Smooth muscle cell (in vitro differentiated cells): ENCODE data around the gene MELTF. TPM values are rescaled to one million over a fixed set of nuclear protein-coding genes. Genes with fewer than 3 reads are reported as not detected.

ENCODE experiments used
- DNase-seq: peaks from one replicate; lab custom pipeline; 2025; ENCODE audit not compliant: unreplicated experiment; lab: John Stamatoyannopoulos, UW
- H2AFZ ChIP-seq: fragments of 200-600 bp; sonication (generic); 2 replicates; pipeline ENCODE4 v1.6.0; 2016; ENCODE audit warnings: antibody characterized with exemption, low read depth, mild to moderate bottlenecking
- H3F3A ChIP-seq: fragments of 200-600 bp; sonication (generic); 2 replicates; pipeline ENCODE4 v1.6.0; 2017; ENCODE audit warnings: antibody characterized with exemption, low read depth
- H3K27ac ChIP-seq: fragments of 200-600 bp; sonication (generic); 2 replicates; pipeline ENCODE4 v1.5.1; 2016; ENCODE audit warnings: low read depth, mild to moderate bottlenecking
- H3K27me3 ChIP-seq: fragments of 200-600 bp; sonication (generic); 2 replicates; pipeline ENCODE4 v1.6.1; 2016; ENCODE audit warnings: low read depth, mild to moderate bottlenecking
- H3K36me3 ChIP-seq: fragments of 200-600 bp; sonication (generic); 2 replicates; pipeline ENCODE4 v1.5.1; 2016; ENCODE audit warnings: low read depth
- H3K4me1 ChIP-seq: fragments of 200-600 bp; sonication (generic); 2 replicates; pipeline ENCODE4 v1.5.1; 2016; ENCODE audit warnings: low read depth
- H3K4me2 ChIP-seq: fragments of 200-600 bp; sonication (generic); 2 replicates; pipeline ENCODE4 v1.6.0; 2016; ENCODE audit warnings: mild to moderate bottlenecking
- H3K4me3 ChIP-seq: fragments of 200-600 bp; sonication (generic); 2 replicates; pipeline ENCODE4 v1.5.1; 2016; ENCODE audit warnings: mild to moderate bottlenecking
- H3K79me2 ChIP-seq: fragments of 200-600 bp; sonication (generic); 2 replicates; pipeline ENCODE4 v1.6.0; 2016; ENCODE audit warnings: low read depth, mild to moderate bottlenecking
- H3K9ac ChIP-seq: fragments of 200-600 bp; sonication (generic); 2 replicates; pipeline ENCODE4 v1.6.0; 2016; ENCODE audit warnings: low read depth
- H3K9me3 ChIP-seq: fragments of 200-600 bp; sonication (generic); replicated peaks from 2 replicates; pipeline ENCODE4 v1.5.1; 2016; ENCODE audit warnings: low read depth
- H4K20me1 ChIP-seq: fragments of 200-600 bp; sonication (generic); 2 replicates; pipeline ENCODE4 v1.6.0; 2016; ENCODE audit warnings: low read depth
- WGBS: methylation state at CpG from one replicate; pipeline ENCODE4 v1.1.7; 2016; ENCODE audit warnings: low lambda C conversion rate; 5-methylcytosine and 5-hydroxymethylcytosine counted together
- polyA plus RNA-seq: library from polyadenylated mRNA; unstranded; fragments of >200 nt; fragmentation: Nextera tagmentation; extraction: Ambion mirVana; gene quantifications from 2 replicates; pipeline ENCODE4 v1.2.1, GENCODE V29; 2016
- total RNA-seq: library from RNA; depleted of rRNA; stranded (reverse); fragments of >200 nt; gene quantifications from 2 replicates; pipeline ENCODE4 v1.2.3, GENCODE V29; 2014
- TF ChIP-seq, protein P1 (sequence below): fragments of 200-600 bp; sonication (generic); IDR thresholded peaks from 2 replicates; pipeline ENCODE4 v1.5.1; 2017; ENCODE audit warnings: borderline replicate concordance, mild to moderate bottlenecking, antibody characterized with exemption; ENCODE audit not compliant: insufficient read depth, poor library complexity, severe bottlenecking

The MELTF gene
- total and polyA plus RNA-seq, 2 experiments from 2014 or later, result 3.7 to 8.6 TPM

DNA sequence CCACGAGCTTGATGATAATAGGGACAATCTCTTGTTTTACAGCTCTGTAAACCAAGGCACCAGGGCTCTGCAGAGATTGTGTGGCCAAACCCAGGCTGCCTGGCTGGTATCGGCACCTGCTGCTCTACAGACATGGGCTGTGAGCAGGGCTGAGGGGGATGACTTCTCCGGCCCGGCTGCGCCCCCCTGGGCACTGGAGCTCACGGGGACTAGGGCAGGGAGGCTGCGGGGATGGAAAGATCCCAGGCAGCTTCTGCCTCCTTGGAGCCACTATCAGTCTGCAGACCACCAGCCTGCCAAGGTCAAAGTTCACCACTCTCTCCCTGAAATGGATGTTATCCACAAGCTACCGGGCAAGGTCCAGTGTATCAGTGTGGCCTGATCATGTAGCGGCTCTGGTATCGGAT lies 39.0 kb downstream of the MELTF start:
- Histone ChIP-seq H3K4me3 (no peak overlapping the region), H4K20me1 (no peaks in the 10 kb centered on the region), H3K9ac (no peak overlapping the region), H3K79me2 (no peaks in the 10 kb centered on the region), H3K36me3 (no peaks in the 10 kb centered on the region), H3K4me2 (no peak overlapping the region), H2AFZ (no peak overlapping the region), H3K9me3 (no peaks in the 10 kb centered on the region), H3K27ac (no peak overlapping the region), H3K27me3 (no peaks in the 10 kb centered on the region), H3F3A (no peaks in the 10 kb centered on the region), H3K4me1 (no peaks in the 10 kb centered on the region)
- DNase-seq, result no peak
- TF ChIP-seq, protein P1, sequence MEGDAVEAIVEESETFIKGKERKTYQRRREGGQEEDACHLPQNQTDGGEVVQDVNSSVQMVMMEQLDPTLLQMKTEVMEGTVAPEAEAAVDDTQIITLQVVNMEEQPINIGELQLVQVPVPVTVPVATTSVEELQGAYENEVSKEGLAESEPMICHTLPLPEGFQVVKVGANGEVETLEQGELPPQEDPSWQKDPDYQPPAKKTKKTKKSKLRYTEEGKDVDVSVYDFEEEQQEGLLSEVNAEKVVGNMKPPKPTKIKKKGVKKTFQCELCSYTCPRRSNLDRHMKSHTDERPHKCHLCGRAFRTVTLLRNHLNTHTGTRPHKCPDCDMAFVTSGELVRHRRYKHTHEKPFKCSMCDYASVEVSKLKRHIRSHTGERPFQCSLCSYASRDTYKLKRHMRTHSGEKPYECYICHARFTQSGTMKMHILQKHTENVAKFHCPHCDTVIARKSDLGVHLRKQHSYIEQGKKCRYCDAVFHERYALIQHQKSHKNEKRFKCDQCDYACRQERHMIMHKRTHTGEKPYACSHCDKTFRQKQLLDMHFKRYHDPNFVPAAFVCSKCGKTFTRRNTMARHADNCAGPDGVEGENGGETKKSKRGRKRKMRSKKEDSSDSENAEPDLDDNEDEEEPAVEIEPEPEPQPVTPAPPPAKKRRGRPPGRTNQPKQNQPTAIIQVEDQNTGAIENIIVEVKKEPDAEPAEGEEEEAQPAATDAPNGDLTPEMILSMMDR, result no peak
- WGBS, result 95% methylated on average over 10 of the region's 10 CpGs

DNA sequence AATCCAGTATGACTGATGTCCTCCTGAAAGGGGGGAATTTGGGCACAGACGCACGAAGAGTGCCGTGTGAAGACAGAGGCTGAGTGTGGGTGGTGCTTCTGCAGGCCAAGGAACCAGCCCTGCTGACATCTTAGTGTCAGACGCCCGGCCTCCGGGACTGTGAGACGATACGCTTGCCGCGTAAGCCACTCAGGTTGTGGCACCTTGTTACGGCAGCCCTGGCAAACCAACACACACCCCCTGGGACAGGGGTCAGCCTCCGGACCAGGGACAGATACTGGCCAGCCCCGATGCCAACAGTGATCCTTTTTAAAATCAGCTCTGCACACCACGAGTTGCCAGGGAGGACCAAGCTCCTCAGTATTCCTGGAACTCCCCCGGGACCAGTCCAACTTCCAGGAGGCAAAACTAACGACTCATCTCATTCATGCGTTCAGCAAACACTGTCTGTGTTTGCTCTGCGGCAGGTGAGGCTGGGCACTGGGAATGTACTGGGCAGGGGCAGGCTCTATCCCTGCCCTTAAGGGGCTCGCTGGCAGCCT lies 39.8 kb downstream of the MELTF start:
- H3K79me2 ChIP-seq, result no peaks in the 10 kb centered on the region
- H4K20me1 ChIP-seq, result no peaks in the 10 kb centered on the region
- H3K27me3 ChIP-seq, result no peaks in the 10 kb centered on the region
- no peak overlapping the region for H3K4me2 ChIP-seq
- H3K9me3 ChIP-seq, result no peaks in the 10 kb centered on the region
- DNase-seq, result no peak
- no peak overlapping the region for H3K4me3 ChIP-seq
- no peaks in the 10 kb centered on the region for H3K4me1 ChIP-seq
- H3F3A ChIP-seq, result no peaks in the 10 kb centered on the region
- TF ChIP-seq, protein P1, result no peak
- no peaks in the 10 kb centered on the region for H3K36me3 ChIP-seq
- no peak overlapping the region for H3K27ac ChIP-seq
- no peak overlapping the region for H3K9ac ChIP-seq
- H2AFZ ChIP-seq, result no peak overlapping the region
- 91% methylated on average over 19 of the region's 19 CpGs for WGBS

DNA sequence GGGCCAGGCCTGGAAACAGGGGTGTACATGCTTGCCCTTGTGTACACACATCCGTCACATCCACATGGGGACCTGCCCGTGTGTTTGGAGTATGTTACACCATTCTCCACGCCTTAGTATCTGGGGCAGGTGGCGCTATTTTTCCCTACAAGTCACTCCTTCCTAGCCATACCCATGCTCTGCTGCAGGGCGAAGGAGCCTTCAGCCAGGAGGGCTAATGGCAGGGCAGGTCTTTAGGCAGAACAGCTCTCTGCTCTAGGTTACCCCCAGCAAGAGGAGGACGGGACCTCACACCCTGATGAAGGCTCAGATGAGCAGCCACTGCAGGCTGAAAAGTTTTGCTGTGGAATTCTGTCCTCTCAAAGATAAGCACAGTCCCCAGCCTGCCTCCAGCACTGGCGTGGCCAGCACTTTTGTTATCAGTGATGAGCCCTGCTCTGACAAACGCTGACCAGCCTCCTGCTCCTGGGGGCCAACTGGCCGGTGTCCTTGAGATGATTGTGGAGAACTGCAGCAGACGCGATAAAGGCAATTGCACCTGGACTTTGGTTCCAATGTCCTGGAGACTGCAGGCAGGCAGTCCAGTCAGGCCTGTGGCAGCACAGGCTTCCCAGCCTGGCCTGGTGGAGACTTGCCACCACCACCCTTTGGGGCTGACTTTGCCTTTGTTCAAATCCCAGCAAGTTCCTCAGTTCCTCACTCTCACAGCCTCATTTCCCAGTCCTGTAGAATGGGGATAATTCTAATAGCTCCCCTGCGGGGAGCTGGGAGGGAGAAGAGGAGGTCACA lies 41.2 kb downstream of the MELTF start:
- Histone ChIP-seq H4K20me1 (no peaks in the 10 kb centered on the region), H3K9me3 (peaks cover under 1% of the 10 kb centered on the region), H3K4me2 (no peak overlapping the region), H3K4me3 (no peak overlapping the region), H3K79me2 (no peaks in the 10 kb centered on the region), H3K36me3 (no peaks in the 10 kb centered on the region), H3K9ac (no peak overlapping the region), H3F3A (no peaks in the 10 kb centered on the region), H3K4me1 (no peaks in the 10 kb centered on the region), H2AFZ (no peak overlapping the region), H3K27me3 (no peaks in the 10 kb centered on the region), H3K27ac (no peak overlapping the region)
- no peak for DNase-seq
- 47% methylated on average over 12 of the region's 12 CpGs for WGBS
- TF ChIP-seq, protein P1, result no peak
